GM21576 (cell line): ENCODE data around the gene PARK7.
"Not testable (repeated sequence)": the region's sequence is repeated elsewhere in the genome, so short reads cannot be mapped to it uniquely, and the experiment has no call there.

Source experiments
- ATAC-seq: cut with Tn5 transposase; IDR thresholded peaks from one replicate; pipeline ENCODE4 v1.9.1; 2021; ENCODE audit warnings: mild to moderate bottlenecking, moderate library complexity; ENCODE audit not compliant: unreplicated experiment

Gene PARK7

GRCh38 chr1:7961216-7962013, at the start of gene PARK7:
Gene PARK7, plus strand, starts transcription at chr1:7961711. Its CDS starts 1,075 bp downstream, at chr1:7962786.
- ATAC-seq = peak; percentile 90

GRCh38 chr1:7912145-7912544, 49.4 kb upstream of the PARK7 start:
- no peak for ATAC-seq

GRCh38 chr1:7912743-7913557, 48.6 kb upstream of the PARK7 start:
- ATAC-seq = no peak

GRCh38 chr1:7915826-7916500, 45.5 kb upstream of the PARK7 start:
- no peak for ATAC-seq

- no peak for ATAC-seq
Measured at GRCh38 chr1:7916501-7916830, 45.0 kb upstream of the PARK7 start.

GRCh38 chr1:7917971-7918370, 43.5 kb upstream of the PARK7 start:
- ATAC-seq = not testable (repeated sequence)

- no peak for ATAC-seq
Measured at GRCh38 chr1:7919880-7920279, 41.6 kb upstream of the PARK7 start.

GRCh38 chr1:7921796-7922195, 39.7 kb upstream of the PARK7 start:
- no peak for ATAC-seq

GRCh38 chr1:7922301-7922700, 39.2 kb upstream of the PARK7 start:
- ATAC-seq = no peak

GRCh38 chr1:7927061-7927460, 34.5 kb upstream of the PARK7 start:
- not testable (repeated sequence) for ATAC-seq

- ATAC-seq = no peak
Measured at GRCh38 chr1:7928247-7928646, 33.3 kb upstream of the PARK7 start.

- no peak for ATAC-seq
Measured at GRCh38 chr1:7929637-7930036, 31.9 kb upstream of the PARK7 start.

GRCh38 chr1:7930645-7931445, 30.7 kb upstream of the PARK7 start:
- no peak for ATAC-seq

- ATAC-seq = no peak
Measured at GRCh38 chr1:7931446-7931812, 30.1 kb upstream of the PARK7 start.

- no peak for ATAC-seq
Measured at GRCh38 chr1:7932524-7933138, 28.9 kb upstream of the PARK7 start.

GRCh38 chr1:7938070-7938469, 23.4 kb upstream of the PARK7 start:
- no peak for ATAC-seq

- ATAC-seq = no peak
Measured at GRCh38 chr1:7940034-7940433, 21.5 kb upstream of the PARK7 start.

- ATAC-seq = no peak
Measured at GRCh38 chr1:7940745-7941436, 20.6 kb upstream of the PARK7 start, which contains the start of gene TNFRSF9. Gene TNFRSF9, minus strand, starts transcription at chr1:7940839. Its CDS starts 845 bp downstream, at chr1:7939994.

GRCh38 chr1:7941437-7941793, 20.1 kb upstream of the PARK7 start:
- ATAC-seq = no peak
